Measurements from ENCODE around the gene WSCD1.

WSCD1 gene

GRCh38 chr17:6056104-6056503 is 14.1 kb upstream of the WSCD1 start:
- no peak overlapping the region for H3K4me3 ChIP-seq (ENCODE audit: low read depth, low read length)
- TF ChIP-seq CTCF (IDR thresholded peaks at IDR 0.05; ENCODE audit: insufficient read depth, low read depth, low read length, missing control alignments) = no peak
- no peak for DNase-seq (ENCODE audit: low read depth)

- no peak overlapping the region for H3K4me3 ChIP-seq (ENCODE audit: low read depth, low read length)
- TF ChIP-seq CTCF (IDR thresholded peaks at IDR 0.05; ENCODE audit: insufficient read depth, low read depth, low read length, missing control alignments) = no peak
- DNase-seq (ENCODE audit: low read depth) = no peak
Observed at GRCh38 chr17:6057562-6057961, 12.6 kb upstream of the WSCD1 start.

GRCh38 chr17:6059406-6059805 is 10.8 kb upstream of the WSCD1 start:
- TF ChIP-seq CTCF (IDR thresholded peaks at IDR 0.05; ENCODE audit: insufficient read depth, low read depth, low read length, missing control alignments) = no peak
- H3K4me3 ChIP-seq (ENCODE audit: low read depth, low read length) = no peak overlapping the region
- DNase-seq (ENCODE audit: low read depth) = no peak

GRCh38 chr17:6061290-6061689 is 8.9 kb upstream of the WSCD1 start:
- no peak for TF ChIP-seq CTCF (IDR thresholded peaks at IDR 0.05; ENCODE audit: insufficient read depth, low read depth, low read length, missing control alignments)
- no peak overlapping the region for H3K4me3 ChIP-seq (ENCODE audit: low read depth, low read length)
- no peak for DNase-seq (ENCODE audit: low read depth)

GRCh38 chr17:6064868-6065267 is 5.3 kb upstream of the WSCD1 start:
- DNase-seq (ENCODE audit: low read depth) = no peak
- TF ChIP-seq CTCF (IDR thresholded peaks at IDR 0.05; ENCODE audit: insufficient read depth, low read depth, low read length, missing control alignments) = no peak
- no peak overlapping the region for H3K4me3 ChIP-seq (ENCODE audit: low read depth, low read length)

- TF ChIP-seq CTCF (IDR thresholded peaks at IDR 0.05; ENCODE audit: insufficient read depth, low read depth, low read length, missing control alignments) = no peak
- no peak overlapping the region for H3K4me3 ChIP-seq (ENCODE audit: low read depth, low read length)
- no peak for DNase-seq (ENCODE audit: low read depth)
Observed at GRCh38 chr17:6065351-6065750, 4.8 kb upstream of the WSCD1 start.

- DNase-seq (ENCODE audit: low read depth) = no peak
- TF ChIP-seq CTCF (IDR thresholded peaks at IDR 0.05; ENCODE audit: insufficient read depth, low read depth, low read length, missing control alignments) = no peak
Observed at GRCh38 chr17:6066183-6066948, 3.8 kb upstream of the WSCD1 start.

More at GRCh38 chr17:6066183-6066948, 3.8 kb upstream of the WSCD1 start:
- no peak overlapping the region for H3K4me3 ChIP-seq (ENCODE audit: low read depth, low read length)
